ENCODE measurements around the gene DNASE1L3.
A peak's percentile ranks its signal among the peaks of the same experiment; 100 is the strongest.

DNASE1L3 gene

DNA sequence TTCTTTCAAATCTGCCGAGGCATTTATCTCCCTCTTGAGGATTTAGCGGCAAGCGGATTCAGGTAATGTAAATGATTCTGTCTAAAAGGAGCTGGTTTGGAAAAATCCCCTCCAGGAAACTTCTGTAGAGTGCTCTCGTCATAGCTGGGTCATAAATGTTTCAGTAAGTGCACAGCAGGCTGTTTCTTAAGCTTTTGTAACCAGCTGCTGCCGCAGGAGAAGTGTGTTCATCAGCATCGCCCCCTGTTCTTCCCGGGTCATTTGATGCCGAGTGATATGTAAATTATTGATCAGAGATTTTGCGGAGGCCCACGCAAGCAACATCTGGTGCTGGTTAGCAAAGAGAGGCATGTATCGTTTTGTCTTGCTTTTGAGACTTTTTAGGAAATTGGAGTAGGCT, 53.1 kb downstream of the DNASE1L3 start:
- no peak for DNase-seq

DNA sequence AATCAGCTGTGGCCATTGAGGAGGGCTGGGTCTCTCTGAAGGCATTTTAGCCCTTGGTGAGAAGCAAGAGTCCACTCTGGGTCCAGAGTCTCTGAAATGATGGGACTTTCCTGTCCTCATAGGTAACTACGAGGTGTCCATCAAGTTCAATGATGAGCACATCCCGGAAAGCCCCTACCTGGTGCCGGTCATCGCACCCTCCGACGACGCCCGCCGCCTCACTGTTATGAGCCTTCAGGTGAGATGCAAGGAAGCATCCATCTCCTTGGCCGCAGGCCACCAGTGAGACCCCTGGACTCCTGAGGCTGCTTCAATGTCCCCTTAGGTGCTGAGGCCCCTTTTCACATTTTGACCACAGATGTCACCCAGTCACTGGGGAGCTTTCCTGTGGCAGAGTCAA, 54.9 kb downstream of the DNASE1L3 start:
- DNase-seq = no peak

DNA sequence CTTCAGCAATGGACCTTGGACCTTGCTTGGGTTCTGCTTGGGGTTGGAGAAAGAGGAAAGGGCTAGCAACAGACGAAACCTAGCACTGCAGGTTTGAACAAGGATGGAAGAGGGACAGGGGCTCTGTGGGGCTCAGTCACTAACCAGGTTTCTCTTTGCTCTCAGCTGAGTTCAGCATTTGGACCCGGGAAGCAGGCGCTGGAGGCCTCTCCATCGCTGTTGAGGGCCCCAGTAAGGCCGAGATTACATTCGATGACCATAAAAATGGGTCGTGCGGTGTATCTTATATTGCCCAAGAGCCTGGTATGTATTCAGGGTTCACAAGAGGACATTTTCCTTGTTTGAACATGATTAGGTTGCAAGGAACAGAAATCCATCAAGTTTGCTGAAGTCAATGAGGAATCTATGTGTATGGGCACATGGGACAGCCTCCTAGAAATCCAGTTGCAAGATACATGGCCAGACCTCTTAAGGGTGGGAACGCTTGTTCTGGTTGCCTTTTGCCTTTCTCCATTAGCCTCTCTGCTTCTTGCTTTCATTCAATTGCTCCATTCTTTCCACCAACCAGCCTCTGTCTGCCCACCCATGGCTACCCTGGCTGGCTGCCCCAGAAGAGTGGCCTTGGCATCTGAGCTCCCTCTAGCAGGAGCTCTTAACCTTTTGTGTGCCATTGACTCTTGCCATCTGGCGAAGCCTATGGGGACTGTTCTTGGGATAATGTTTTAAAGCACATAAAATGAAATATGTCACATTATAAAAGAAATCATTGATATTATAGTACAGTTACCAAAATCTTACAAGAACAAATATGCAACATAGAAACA, 55.9 kb downstream of the DNASE1L3 start:
- DNase-seq = no peak

DNA sequence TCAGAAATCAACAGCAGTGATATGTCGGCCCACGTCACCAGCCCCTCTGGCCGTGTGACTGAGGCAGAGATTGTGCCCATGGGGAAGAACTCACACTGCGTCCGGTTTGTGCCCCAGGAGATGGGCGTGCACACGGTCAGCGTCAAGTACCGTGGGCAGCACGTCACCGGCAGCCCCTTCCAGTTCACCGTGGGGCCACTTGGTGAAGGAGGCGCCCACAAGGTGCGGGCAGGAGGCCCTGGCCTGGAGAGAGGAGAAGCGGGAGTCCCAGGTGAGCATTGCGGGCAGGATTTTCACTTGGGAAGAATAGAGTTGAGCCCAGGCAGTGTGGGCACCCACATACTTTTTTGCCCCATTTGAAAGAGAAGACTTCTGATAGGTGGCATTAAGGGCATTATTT, 57.4 kb downstream of the DNASE1L3 start:
- no peak for DNase-seq

DNA sequence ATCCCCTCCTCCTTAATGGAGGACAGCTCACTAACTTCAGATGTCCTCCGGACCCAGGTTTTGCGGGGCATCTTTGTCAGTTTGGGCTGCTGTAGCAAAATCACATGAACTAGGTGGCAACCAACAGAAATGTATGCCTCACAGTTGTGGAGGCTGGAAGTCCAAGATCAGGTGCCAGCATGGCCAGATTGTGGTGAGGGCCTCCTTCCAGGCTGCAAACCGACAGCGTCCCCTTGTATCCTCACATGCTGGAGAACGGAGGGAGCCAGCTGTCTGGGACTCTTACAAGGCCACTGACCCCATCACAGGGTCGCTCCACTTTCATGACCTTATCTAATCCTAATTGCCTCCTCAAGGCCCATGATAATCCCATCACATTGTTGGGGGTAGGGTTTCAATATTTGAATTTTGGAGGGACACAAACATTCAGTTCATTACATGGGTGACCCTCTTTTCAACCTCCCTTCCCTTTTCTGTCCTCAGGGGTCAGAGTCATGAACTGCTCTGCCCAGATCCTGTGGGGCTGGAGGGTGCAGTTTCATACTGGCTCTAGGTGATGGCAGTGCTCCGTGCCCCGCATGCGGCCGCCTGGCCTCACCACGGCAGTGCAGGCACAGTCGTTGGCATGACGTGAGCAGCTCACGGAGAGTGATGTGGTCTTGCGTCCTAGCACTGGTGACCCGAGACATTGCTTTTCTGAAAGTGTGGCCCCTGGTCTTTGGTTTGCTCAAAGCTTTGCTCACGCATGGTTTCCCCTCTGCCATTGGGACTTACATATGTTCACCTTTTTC, 58.4 kb downstream of the DNASE1L3 start:
- no peak for DNase-seq

DNA sequence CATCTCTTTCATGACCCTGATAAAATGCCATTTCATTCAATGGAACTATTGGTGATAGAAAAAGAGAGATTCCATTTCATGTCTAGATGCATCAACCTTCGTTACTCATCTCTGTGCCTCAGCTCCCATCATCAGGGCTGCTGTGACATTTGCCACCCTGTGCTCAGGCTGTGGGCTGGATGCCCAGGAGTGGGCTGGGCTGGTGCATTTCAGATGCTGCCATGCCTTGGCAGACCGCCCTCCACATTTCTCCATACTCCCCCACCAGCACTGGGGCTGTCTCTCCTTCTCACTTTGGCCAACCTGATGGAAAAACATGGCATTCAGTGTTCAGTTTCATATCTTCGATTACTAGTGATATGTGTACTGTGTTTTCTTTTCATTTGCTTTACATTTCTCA, 59.1 kb downstream of the DNASE1L3 start:
- DNase-seq = no peak

DNA sequence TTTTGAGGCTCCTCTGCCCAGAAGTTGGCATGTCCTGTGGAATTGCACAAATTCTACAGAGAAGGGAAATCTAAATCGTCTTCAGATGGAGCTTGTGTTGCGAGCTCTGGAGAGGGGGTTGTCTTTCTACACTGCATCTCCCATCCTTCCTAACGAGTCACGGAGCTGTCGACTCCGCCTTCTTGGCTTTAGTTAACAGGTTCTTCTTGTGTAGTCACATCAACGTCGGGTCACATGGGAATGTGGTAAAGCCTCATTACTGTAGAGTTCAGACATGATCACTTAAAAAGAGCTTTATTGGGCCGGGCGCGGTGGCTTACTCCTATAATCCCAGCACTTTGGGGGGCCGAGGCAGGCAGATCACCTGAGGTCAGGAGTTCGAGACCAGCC, 60.0 kb downstream of the DNASE1L3 start:
- DNase-seq = no peak

DNA sequence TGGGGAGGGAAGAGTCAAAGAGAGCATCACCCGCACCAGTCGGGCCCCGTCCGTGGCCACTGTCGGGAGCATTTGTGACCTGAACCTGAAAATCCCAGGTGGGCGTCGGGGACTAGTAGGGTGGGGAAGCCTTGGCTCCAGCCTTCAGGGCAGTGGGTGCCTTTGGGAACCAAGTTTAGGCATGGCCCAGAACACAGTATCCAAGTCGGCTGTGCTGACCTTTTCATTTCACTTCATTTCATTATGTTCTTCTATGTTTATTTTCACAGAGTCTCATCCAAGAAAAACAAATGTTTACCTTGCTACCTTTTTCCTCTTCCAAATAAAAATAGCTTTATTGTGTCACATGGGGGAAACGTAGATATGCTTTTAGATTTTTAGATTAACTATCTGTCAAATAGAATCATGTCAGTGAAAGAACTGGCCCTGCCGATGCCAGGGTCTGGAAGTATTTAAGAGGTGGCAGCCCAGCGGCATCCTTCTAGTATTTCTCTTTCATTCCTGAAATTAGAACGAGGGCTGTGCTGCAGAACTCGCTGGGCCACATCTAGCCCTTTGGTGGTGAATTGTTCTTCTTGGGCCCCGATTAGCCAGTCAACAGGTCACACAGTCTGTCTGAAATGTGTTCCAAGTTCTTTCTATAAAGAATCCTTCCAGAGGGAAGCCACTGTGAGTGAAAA, 60.5 kb downstream of the DNASE1L3 start:
- no peak for DNase-seq

DNA sequence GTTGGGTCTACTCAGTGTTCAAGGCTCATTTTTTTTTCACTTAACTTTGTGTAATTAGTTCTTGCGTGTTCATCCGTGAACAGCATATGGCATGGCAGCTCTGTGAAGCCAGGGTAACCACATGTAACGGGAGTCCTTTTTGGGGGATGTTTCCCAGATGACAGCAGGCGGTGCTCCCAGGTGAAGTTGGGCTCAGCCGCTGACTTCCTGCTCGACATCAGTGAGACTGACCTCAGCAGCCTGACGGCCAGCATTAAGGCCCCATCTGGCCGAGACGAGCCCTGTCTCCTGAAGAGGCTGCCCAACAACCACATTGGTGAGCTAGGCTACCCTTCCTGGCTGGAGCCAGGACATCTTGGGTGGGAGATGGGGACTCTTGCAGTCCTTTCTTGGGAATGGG, 62.7 kb downstream of the DNASE1L3 start:
- DNase-seq = no peak

DNA sequence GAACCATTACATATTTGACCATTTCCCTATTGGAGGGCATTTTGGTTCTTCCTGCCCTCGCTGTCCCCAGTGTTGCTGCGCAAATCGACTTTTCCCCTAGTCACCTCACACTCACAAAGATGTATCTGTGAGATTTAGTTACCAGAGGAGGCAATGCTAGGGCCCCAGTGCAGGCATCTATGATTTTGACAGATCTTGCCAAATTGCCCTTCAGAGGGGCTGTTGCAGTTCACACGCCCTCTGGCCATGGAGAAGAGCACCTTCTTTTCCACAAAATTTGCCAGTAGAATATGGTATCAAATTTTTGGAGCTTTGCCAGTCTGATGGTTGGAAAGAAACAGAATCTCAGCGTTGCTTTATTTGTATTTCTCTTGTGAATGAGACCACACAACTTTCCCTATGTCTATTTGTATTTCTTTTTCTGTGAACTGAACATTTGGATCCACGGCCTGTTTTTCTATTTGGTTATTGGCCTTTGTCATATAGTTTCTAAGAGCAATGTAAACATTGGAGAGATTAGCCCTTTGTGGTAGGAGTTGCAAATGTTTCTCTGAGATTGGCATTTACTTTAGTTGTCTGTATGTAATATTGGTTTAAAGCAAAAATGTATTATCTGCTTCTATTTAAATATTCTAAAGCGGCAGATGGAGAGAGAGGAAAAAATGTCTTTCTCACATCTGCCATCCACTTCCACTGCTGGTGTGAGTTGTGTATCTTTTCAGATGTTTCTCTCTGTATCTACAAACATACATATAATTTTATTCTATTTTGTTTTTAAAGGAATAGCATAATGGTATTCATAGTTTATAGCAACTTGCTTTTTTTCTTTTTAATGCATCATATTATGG, 66.1 kb downstream of the DNASE1L3 start:
- DNase-seq = peak; percentile 26

DNA sequence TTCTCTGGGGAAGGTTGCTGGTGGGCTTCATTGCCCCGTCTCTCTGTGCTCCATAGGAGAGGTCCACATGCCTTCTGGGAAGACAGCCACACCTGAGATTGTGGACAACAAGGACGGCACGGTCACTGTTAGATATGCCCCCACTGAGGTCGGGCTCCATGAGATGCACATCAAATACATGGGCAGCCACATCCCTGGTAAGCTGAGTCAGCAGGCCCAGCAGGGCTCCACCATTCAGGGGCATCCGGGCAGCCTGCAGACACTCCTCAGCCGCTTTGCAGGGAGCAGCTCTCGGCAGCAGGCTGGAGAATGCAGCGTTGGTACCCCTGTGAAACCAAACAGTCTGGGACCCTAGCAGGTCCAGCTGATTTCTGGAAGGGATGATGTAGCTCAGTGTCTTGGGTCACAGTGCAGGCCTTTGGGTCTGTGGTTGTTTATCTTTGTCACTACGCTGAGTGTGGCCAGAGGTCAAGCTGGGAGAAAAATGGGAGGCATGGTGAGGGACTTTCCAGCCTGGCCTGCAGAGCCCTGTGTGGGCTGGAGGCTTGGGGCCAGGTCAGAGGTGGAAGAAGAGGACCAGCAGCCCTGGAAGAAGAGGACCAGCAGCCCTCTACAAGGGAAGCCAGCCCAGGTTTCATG, 67.2 kb downstream of the DNASE1L3 start:
- DNase-seq = no peak
